Karpas-422 (cell line): ENCODE data around the gene WWOX. TPM values are rescaled to one million over a fixed set of nuclear protein-coding genes. Genes with fewer than 3 reads are reported as not detected.
"Not testable (repeated sequence)": the region's sequence is repeated elsewhere in the genome, so short reads cannot be mapped to it uniquely, and the experiment has no call there.

Experiments
- DNase-seq: peaks from one replicate; pipeline ENCODE4 v3.0.0-alpha.2; 2015
- H2AFZ ChIP-seq: fragments of 200-600 bp; sonication (generic); 2 replicates; pipeline ENCODE4 v1.6.1; 2014; ENCODE audit warnings: antibody characterized with exemption, low read length, mixed read lengths
- H3K27ac ChIP-seq: fragments of 200-600 bp; sonication (generic); 2 replicates; pipeline ENCODE4 v1.5.1; 2014; ENCODE audit warnings: mild to moderate bottlenecking, low read length, moderate library complexity
- H3K27me3 ChIP-seq: fragments of 200-600 bp; sonication (generic); 2 replicates; pipeline ENCODE4 v1.6.1; 2014; ENCODE audit warnings: low read length, mixed read lengths
- H3K36me3 ChIP-seq: fragments of 200-600 bp; sonication (generic); 2 replicates; pipeline ENCODE4 v1.6.1; 2014; ENCODE audit warnings: low read length, mixed read lengths; ENCODE audit not compliant: insufficient read depth
- H3K4me1 ChIP-seq: fragments of 200-600 bp; sonication (generic); 2 replicates; pipeline ENCODE4 v1.6.1; 2014; ENCODE audit warnings: mild to moderate bottlenecking, low read length, mixed read lengths
- H3K4me2 ChIP-seq: fragments of 200-600 bp; sonication (generic); 2 replicates; pipeline ENCODE4 v1.6.1; 2014; ENCODE audit warnings: low read length, low read depth, mild to moderate bottlenecking; ENCODE audit not compliant: poor library complexity, severe bottlenecking
- H3K4me3 ChIP-seq: fragments of 200-600 bp; sonication (generic); 2 replicates; pipeline ENCODE4 v1.5.1; 2014; ENCODE audit warnings: mild to moderate bottlenecking, antibody characterized with exemption, low read length, mixed read lengths
- H3K79me2 ChIP-seq: fragments of 200-600 bp; sonication (generic); 2 replicates; pipeline ENCODE4 v1.6.1; 2014; ENCODE audit warnings: mild to moderate bottlenecking, low read length, mixed read lengths
- H3K9ac ChIP-seq: fragments of 200-600 bp; sonication (generic); 2 replicates; pipeline ENCODE4 v1.6.0; 2014; ENCODE audit warnings: low read length
- H3K9me2 ChIP-seq: fragments of 200-600 bp; sonication (generic), shearing (Covaris generic); replicated peaks from 2 replicates; pipeline ENCODE4 v1.6.0; 2014; ENCODE audit warnings: mild to moderate bottlenecking, low read length, moderate library complexity; ENCODE audit not compliant: insufficient read depth
- H3K9me3 ChIP-seq: fragments of 300-700, 200-600 bp; sonication (generic); 2 replicates; pipeline ENCODE4 v1.6.1; 2014; ENCODE audit warnings: low read length, mixed read lengths
- H4K20me1 ChIP-seq: fragments of 200-600 bp; sonication (generic); 2 replicates; pipeline ENCODE4 v1.6.1; 2014; ENCODE audit warnings: mild to moderate bottlenecking, antibody characterized with exemption, low read length, low read depth; ENCODE audit not compliant: insufficient read depth
- total RNA-seq: library from RNA; depleted of rRNA; stranded (reverse); fragments of >200 nt; shearing (Covaris generic); gene quantifications from 2 replicates; pipeline ENCODE4 v1.2.3, GENCODE V29; 2014; ENCODE audit warnings: low replicate concordance

The WWOX gene
- total RNA-seq, 1 experiment from 2014 or later, result 66.2 TPM

DNA sequence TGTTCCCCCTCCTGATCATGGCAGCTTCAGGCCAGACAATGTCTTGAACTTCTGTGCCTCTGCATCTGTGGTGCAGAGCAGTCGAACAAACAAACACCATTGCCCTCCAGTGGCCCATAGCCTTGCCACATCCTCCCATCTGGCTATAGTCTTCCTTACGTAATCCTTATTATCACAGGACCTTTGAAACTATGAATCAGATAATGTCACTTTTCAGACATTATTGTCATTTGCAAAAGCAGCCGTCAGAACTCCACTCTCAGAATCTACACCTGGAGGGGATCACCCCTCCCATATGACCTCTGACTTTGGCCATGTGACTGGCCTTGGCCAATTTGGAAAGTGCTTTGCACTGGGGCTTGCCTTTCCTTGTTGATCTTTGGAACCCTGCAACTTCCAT is 1113.8 kb downstream of the WWOX start:
- H3K4me2 ChIP-seq, result no peak overlapping the region
- no peaks in the 10 kb centered on the region for H3K79me2 ChIP-seq
- no peaks in the 10 kb centered on the region for H3K36me3 ChIP-seq
- no peak overlapping the region for H3K27ac ChIP-seq
- no peaks in the 10 kb centered on the region for H3K4me1 ChIP-seq
- H4K20me1 ChIP-seq, result no peaks in the 10 kb centered on the region
- H3K9ac ChIP-seq, result no peak overlapping the region
- no peak overlapping the region for H2AFZ ChIP-seq
- H3K9me2 ChIP-seq, result no peaks in the 10 kb centered on the region; the same call in 1 of the 2 replicates
- H3K27me3 ChIP-seq, result no peaks in the 10 kb centered on the region
- no peaks in the 10 kb centered on the region for H3K9me3 ChIP-seq
- no peak for DNase-seq
- no peak overlapping the region for H3K4me3 ChIP-seq

GRCh38 chr16:79215289-79215688 is 1115.8 kb downstream of the WWOX start:
- no peak for DNase-seq
- no peak overlapping the region for H3K27ac ChIP-seq
- H3K27me3 ChIP-seq, result no peaks in the 10 kb centered on the region
- no peaks in the 10 kb centered on the region for H4K20me1 ChIP-seq
- no peaks in the 10 kb centered on the region for H3K4me1 ChIP-seq
- H3K9ac ChIP-seq, result no peak overlapping the region
- H3K9me3 ChIP-seq, result no peaks in the 10 kb centered on the region
- no peak overlapping the region for H3K4me3 ChIP-seq
- no peak overlapping the region for H2AFZ ChIP-seq
- H3K36me3 ChIP-seq, result no peaks in the 10 kb centered on the region
- H3K79me2 ChIP-seq, result no peaks in the 10 kb centered on the region
- H3K4me2 ChIP-seq, result no peak overlapping the region
- H3K9me2 ChIP-seq, result no peaks in the 10 kb centered on the region; the same call in 1 of the 2 replicates

DNA sequence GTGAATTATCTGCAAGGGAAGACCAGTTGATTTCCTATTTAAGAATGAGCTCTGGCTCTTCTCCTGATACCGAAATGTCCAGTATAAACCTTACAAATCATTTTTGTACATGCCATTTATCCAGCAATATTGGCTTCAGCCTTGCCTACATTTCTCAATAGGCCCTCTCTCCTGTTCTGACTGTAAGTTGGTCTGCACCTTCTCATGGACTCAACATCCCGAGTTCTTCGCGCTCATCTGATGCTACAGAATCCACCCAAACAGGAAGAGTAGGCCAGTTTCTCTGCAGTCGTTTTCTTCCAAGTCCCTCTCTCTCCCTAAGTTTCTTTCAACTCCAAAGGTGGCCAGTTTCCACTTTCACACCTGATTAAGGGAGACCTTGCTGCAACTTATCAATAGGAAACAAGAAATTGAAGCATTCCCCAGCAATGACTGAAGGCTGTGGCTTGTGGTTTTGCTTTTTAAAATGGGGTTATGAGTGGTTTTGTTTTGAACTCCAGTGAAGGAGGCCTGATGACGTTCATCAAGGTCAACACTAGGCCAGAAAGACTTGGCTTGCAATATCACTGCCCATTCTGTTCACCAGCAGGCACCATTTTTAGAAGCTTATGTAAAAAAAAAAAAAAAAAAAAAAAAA is 1118.0 kb downstream of the WWOX start:
- Histone ChIP-seq H3K36me3 (no peaks in the 10 kb centered on the region), H3K27me3 (no peaks in the 10 kb centered on the region), H3K4me2 (no peak overlapping the region), H3K79me2 (no peaks in the 10 kb centered on the region), H4K20me1 (no peaks in the 10 kb centered on the region), H3K27ac (no peak overlapping the region), H3K4me1 (no peaks in the 10 kb centered on the region), H2AFZ (no peak overlapping the region), H3K4me3 (no peak overlapping the region), H3K9me2 (no peaks in the 10 kb centered on the region; the same call in 1 of the 2 replicates), H3K9ac (no peak overlapping the region), H3K9me3 (no peaks in the 10 kb centered on the region)
- DNase-seq, result no peak

GRCh38 chr16:79218351-79218750 is 1118.9 kb downstream of the WWOX start:
- DNase-seq, result no peak
- Histone ChIP-seq H3K9ac (no peak overlapping the region), H3K27me3 (no peaks in the 10 kb centered on the region), H4K20me1 (no peaks in the 10 kb centered on the region), H3K4me3 (no peak overlapping the region), H3K9me3 (no peaks in the 10 kb centered on the region), H3K79me2 (no peaks in the 10 kb centered on the region), H3K4me1 (no peaks in the 10 kb centered on the region), H3K27ac (no peak overlapping the region), H3K9me2 (no peaks in the 10 kb centered on the region; the same call in 1 of the 2 replicates), H3K4me2 (no peak overlapping the region), H3K36me3 (no peaks in the 10 kb centered on the region), H2AFZ (no peak overlapping the region)

DNA sequence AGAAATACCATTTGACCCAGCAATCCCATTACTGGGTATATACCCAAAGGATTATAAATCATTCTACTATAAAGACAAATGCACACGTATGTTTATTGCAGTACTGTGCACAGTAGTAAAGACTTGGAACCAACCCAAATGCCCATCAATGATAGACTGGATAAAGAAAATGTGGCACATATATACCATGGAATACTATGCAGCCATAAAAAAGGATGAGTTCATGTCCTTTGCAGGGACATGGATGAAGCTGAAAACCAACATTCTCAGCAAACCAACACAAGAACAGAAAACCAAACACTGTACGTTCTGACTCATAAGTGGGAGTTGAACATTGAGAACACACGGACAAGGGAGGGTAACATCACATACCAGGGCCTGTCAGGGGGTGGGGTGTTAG is 1126.5 kb downstream of the WWOX start:
- H3K36me3 ChIP-seq, H3K9me2 ChIP-seq, H3K27me3 ChIP-seq, H3K27ac ChIP-seq, H2AFZ ChIP-seq, DNase-seq, H3K4me1 ChIP-seq, H4K20me1 ChIP-seq, H3K79me2 ChIP-seq, H3K9me3 ChIP-seq, H3K4me2 ChIP-seq, H3K4me3 ChIP-seq, H3K9ac ChIP-seq: not testable (repeated sequence)

DNA sequence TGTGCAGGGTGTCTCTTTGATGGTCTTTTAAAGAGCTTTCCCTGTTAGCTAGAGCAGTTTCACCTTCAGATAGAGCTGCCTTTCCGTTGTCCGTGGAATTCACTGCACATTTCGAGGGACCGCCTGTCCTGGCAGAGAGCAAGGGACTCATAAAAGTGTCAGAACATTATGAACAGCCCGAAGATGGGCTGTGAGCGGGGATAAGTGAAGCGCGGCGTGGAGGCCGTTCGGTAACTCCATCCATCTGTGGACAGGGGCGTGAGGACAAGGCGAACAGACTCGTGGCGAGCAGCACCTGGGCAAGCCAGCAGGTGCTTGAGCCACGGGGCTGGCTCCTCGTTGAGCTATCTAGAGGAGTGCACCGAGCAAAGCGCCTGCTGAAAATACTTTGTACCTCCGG is 1129.9 kb downstream of the WWOX start:
- H4K20me1 ChIP-seq, result no peaks in the 10 kb centered on the region
- H2AFZ ChIP-seq, result no peak overlapping the region
- no peak overlapping the region for H3K27ac ChIP-seq
- H3K9me3 ChIP-seq, result no peaks in the 10 kb centered on the region
- H3K36me3 ChIP-seq, result no peaks in the 10 kb centered on the region
- no peaks in the 10 kb centered on the region for H3K4me1 ChIP-seq
- no peak for DNase-seq
- no peak overlapping the region for H3K4me2 ChIP-seq
- no peak overlapping the region for H3K4me3 ChIP-seq
- H3K79me2 ChIP-seq, result no peaks in the 10 kb centered on the region
- H3K27me3 ChIP-seq, result no peaks in the 10 kb centered on the region
- no peak overlapping the region for H3K9ac ChIP-seq
- H3K9me2 ChIP-seq, result no peaks in the 10 kb centered on the region

- H3K4me2 ChIP-seq, H3K9me2 ChIP-seq, H2AFZ ChIP-seq: not testable (repeated sequence)
These were observed 1146.2 kb downstream of the WWOX start for GRCh38 chr16:79245700-79246099.

GRCh38 chr16:79247386-79247785 is 1147.9 kb downstream of the WWOX start:
- no peaks in the 10 kb centered on the region for H3K79me2 ChIP-seq
- no peaks in the 10 kb centered on the region for H3K4me1 ChIP-seq
- H3K9ac ChIP-seq, result no peak overlapping the region
- H3K4me2 ChIP-seq, result no peak overlapping the region
- no peaks in the 10 kb centered on the region for H3K9me3 ChIP-seq
- no peaks in the 10 kb centered on the region for H3K9me2 ChIP-seq
- no peak overlapping the region for H2AFZ ChIP-seq
- no peak for DNase-seq
- no peak overlapping the region for H3K4me3 ChIP-seq
- no peak overlapping the region for H3K27ac ChIP-seq
- no peaks in the 10 kb centered on the region for H3K36me3 ChIP-seq
- H3K27me3 ChIP-seq, result no peaks in the 10 kb centered on the region
- no peaks in the 10 kb centered on the region for H4K20me1 ChIP-seq

More at GRCh38 chr16:79245700-79246099, 1146.2 kb downstream of the WWOX start:
- not testable (repeated sequence) for H3K9me3 ChIP-seq, H3K4me1 ChIP-seq, H3K36me3 ChIP-seq, H3K4me3 ChIP-seq, H4K20me1 ChIP-seq, H3K27ac ChIP-seq, DNase-seq, H3K9ac ChIP-seq, H3K27me3 ChIP-seq, H3K79me2 ChIP-seq
